Epithelial cell of proximal tubule (primary cell): ENCODE data around the gene C2. TPM values are rescaled to one million over a fixed set of nuclear protein-coding genes. Genes with fewer than 3 reads are reported as not detected.

Source experiments
- DNase-seq: peaks from one replicate; pipeline ENCODE4 v3.0.0-alpha.2; 2011; ENCODE audit warnings: low read depth
- H3K4me3 ChIP-seq: 2 replicates; pipeline ENCODE4 v1.5.1; 2011; ENCODE audit warnings: low read depth, mild to moderate bottlenecking, low read length
- CTCF ChIP-seq: conservative IDR thresholded peaks from 2 replicates; pipeline ENCODE4 v1.5.1; 2012; ENCODE audit warnings: low read depth, mild to moderate bottlenecking, low read length
- total RNA-seq: library from RNA; depleted of rRNA; stranded (reverse); fragments of >200 nt; gene quantifications from 2 replicates; pipeline ENCODE4 v1.2.3, GENCODE V29; 2015

Gene C2
- total RNA-seq, 1 donor from 2014 or later, result not detected

GRCh38 chr6:31881136-31881859 is 46.2 kb upstream of the C2 start:
- no peak for DNase-seq
- no peak for TF ChIP-seq CTCF
- H3K4me3 ChIP-seq, result no peak overlapping the region

GRCh38 chr6:31882344-31882743 is 45.2 kb upstream of the C2 start:
- no peak for DNase-seq
- TF ChIP-seq CTCF, result no peak
- H3K4me3 ChIP-seq, result no peak overlapping the region

- no peak for DNase-seq
- TF ChIP-seq CTCF, result no peak
- no peak overlapping the region for H3K4me3 ChIP-seq
These were observed 43.8 kb upstream of the C2 start for GRCh38 chr6:31883676-31884075.

GRCh38 chr6:31884528-31885035 is 42.9 kb upstream of the C2 start:
- no peak for DNase-seq
- H3K4me3 ChIP-seq, result no peak overlapping the region
- no peak for TF ChIP-seq CTCF

- DNase-seq, result no peak
- no peak for TF ChIP-seq CTCF
- H3K4me3 ChIP-seq, result no peak overlapping the region
These were observed 41.0 kb upstream of the C2 start for GRCh38 chr6:31886541-31886991.

GRCh38 chr6:31887173-31888007 is 40.1 kb upstream of the C2 start:
- no peak for DNase-seq
- no peak overlapping the region for H3K4me3 ChIP-seq
- TF ChIP-seq CTCF, result no peak
